GM23338 (cell line): ENCODE data around the gene PTP4A2. TPM values are rescaled to one million over a fixed set of nuclear protein-coding genes. Genes with fewer than 3 reads are reported as not detected.

ENCODE experiments used
- ATAC-seq: fragments of 200-7000 bp; cut with Tn5 transposase; 3 replicates; pipeline ENCODE4 v1.9.1; 2020
- DNase-seq: peaks from one replicate; pipeline ENCODE4 v3.0.0-alpha.2; 2015; ENCODE audit warnings: low spot score
- H2AFZ ChIP-seq: fragments of 200-600 bp; sonication (generic); 2 replicates; pipeline ENCODE4 v1.8.0; 2016; ENCODE audit warnings: antibody characterized with exemption, mild to moderate bottlenecking, moderate library complexity
- H3F3A ChIP-seq: fragments of 200-600 bp; sonication (generic); replicated peaks from 2 replicates; pipeline ENCODE4 v1.8.0; 2017; ENCODE audit warnings: antibody characterized with exemption, mixed run types, low read depth
- H3K27ac ChIP-seq: fragments of 200-600 bp; sonication (generic); 2 replicates; pipeline ENCODE4 v1.6.1; 2016; ENCODE audit warnings: low read depth
- H3K27me3 ChIP-seq: fragments of 200-600 bp; sonication (generic); 2 replicates; pipeline ENCODE4 v1.8.0; 2016; ENCODE audit warnings: mild to moderate bottlenecking, mixed run types, moderate library complexity; ENCODE audit not compliant: insufficient read depth
- H3K36me3 ChIP-seq: fragments of 200-600 bp; sonication (generic); 2 replicates; pipeline ENCODE4 v1.8.0; 2016; ENCODE audit warnings: mild to moderate bottlenecking; ENCODE audit not compliant: insufficient read depth
- H3K4me1 ChIP-seq: fragments of 200-600 bp; sonication (generic); 2 replicates; pipeline ENCODE4 v1.8.0; 2016; ENCODE audit warnings: mild to moderate bottlenecking, moderate library complexity; ENCODE audit not compliant: insufficient read depth
- H3K4me2 ChIP-seq: fragments of 200-600 bp; sonication (generic); 2 replicates; pipeline ENCODE4 v1.7.1; 2017; ENCODE audit warnings: mixed run types
- H3K4me3 ChIP-seq: fragments of 200-600 bp; sonication (generic); 2 replicates; pipeline ENCODE4 v1.6.1; 2016; ENCODE audit warnings: mixed run types
- H3K79me2 ChIP-seq: fragments of 200-600 bp; sonication (generic); replicated peaks from 2 replicates; pipeline ENCODE4 v1.8.0; 2017; ENCODE audit warnings: mild to moderate bottlenecking; ENCODE audit not compliant: insufficient read depth
- H3K9me2 ChIP-seq: fragments of 200-600 bp; sonication (generic); 2 replicates; pipeline ENCODE4 v1.8.0; 2017; ENCODE audit not compliant: insufficient read depth
- H4K20me1 ChIP-seq: fragments of 200-600 bp; sonication (generic); replicated peaks from 2 replicates; pipeline ENCODE4 v1.8.0; 2017; ENCODE audit warnings: mild to moderate bottlenecking; ENCODE audit not compliant: insufficient read depth
- H3K27ac Mint-ChIP-seq: 2 replicates; pipeline ENCODE4 v1.8.0; 2020; ENCODE audit warnings: inconsistent platforms, mild to moderate bottlenecking, moderate library complexity, mixed read lengths
- H3K27me3 Mint-ChIP-seq: 3 replicates; pipeline ENCODE4 v1.8.0; 2022; ENCODE audit warnings: low read depth, mild to moderate bottlenecking, moderate library complexity, mixed read lengths, inconsistent platforms; ENCODE audit not compliant: insufficient read depth, poor library complexity
- H3K36me3 Mint-ChIP-seq: 3 replicates; pipeline ENCODE4 v1.8.0; 2021; ENCODE audit warnings: low read depth, mild to moderate bottlenecking, inconsistent platforms, moderate library complexity, mixed read lengths
- H3K4me1 Mint-ChIP-seq: 3 replicates; pipeline ENCODE4 v1.8.0; 2020; ENCODE audit warnings: mild to moderate bottlenecking, inconsistent platforms, mixed read lengths
- H3K4me3 Mint-ChIP-seq: 3 replicates; pipeline ENCODE4 v1.8.0; 2021; ENCODE audit warnings: moderate library complexity, mild to moderate bottlenecking, inconsistent platforms, mixed read lengths
- H3K9me3 Mint-ChIP-seq: 3 replicates; pipeline ENCODE4 v1.8.0; 2020; ENCODE audit warnings: moderate library complexity, mild to moderate bottlenecking, inconsistent platforms, mixed read lengths
- CTCF ChIP-seq, 2 experiments: fragments of 200-600 bp in 1 of 2; sonication (generic) in 1 of 2; conservative IDR thresholded peaks; 2 replicates each; pipeline versions ENCODE4 v1.5.1 to v1.6.1; 2016 to 2017; ENCODE audit warnings: antibody characterized with exemption in 2 of 2, low read depth in 2 of 2, mild to moderate bottlenecking in 2 of 2, moderate library complexity in 1 of 2
- ETS1 ChIP-seq: IDR thresholded peaks from 2 replicates; pipeline ENCODE4 v1.6.1; 2016; ENCODE audit warnings: antibody characterized with exemption
- EZH2 ChIP-seq: fragments of 200-600 bp; sonication (generic); IDR thresholded peaks from one replicate; pipeline ENCODE4 v1.8.0; 2017; ENCODE audit warnings: antibody characterized with exemption, mild to moderate bottlenecking, low read depth; ENCODE audit not compliant: unreplicated experiment
- EZH2phosphoT487 ChIP-seq: fragments of 200-600 bp; sonication (generic); IDR thresholded peaks from one replicate; pipeline ENCODE4 v1.8.1; 2018; ENCODE audit warnings: antibody characterized with exemption; ENCODE audit not compliant: unreplicated experiment
- JUNB ChIP-seq: IDR thresholded peaks from one replicate; pipeline ENCODE4 v1.6.1; 2016; ENCODE audit warnings: antibody characterized with exemption; ENCODE audit not compliant: unreplicated experiment
- NANOG ChIP-seq: IDR thresholded peaks from 2 replicates; pipeline ENCODE4 v1.6.1; 2016; ENCODE audit warnings: antibody characterized with exemption, borderline replicate concordance
- REST ChIP-seq: IDR thresholded peaks from one replicate; pipeline ENCODE4 v1.6.1; 2018; ENCODE audit warnings: antibody characterized with exemption; ENCODE audit not compliant: unreplicated experiment
- STAT1 ChIP-seq: IDR thresholded peaks from one replicate; pipeline ENCODE4 v1.6.1; 2016; ENCODE audit warnings: antibody characterized with exemption; ENCODE audit not compliant: unreplicated experiment
- ZNF462 ChIP-seq: fragments of 250-450 bp; sonication (Bioruptor Pico); IDR thresholded peaks from 2 replicates; pipeline ENCODE4 v1.5.0; 2020; ENCODE audit warnings: mild to moderate bottlenecking, moderate library complexity
- polyA plus RNA-seq: library from polyadenylated mRNA; unstranded; fragments of >200 nt; fragmentation: Nextera tagmentation; extraction: Ambion mirVana; gene quantifications from 2 replicates; pipeline ENCODE4 v1.2.1, GENCODE V29; 2016
- total RNA-seq: library from RNA; depleted of rRNA; stranded (reverse); fragments of >200 nt; shearing (Covaris generic); gene quantifications from 2 replicates; pipeline ENCODE4 v1.2.3, GENCODE V29; 2014

Gene PTP4A2
- total and polyA plus RNA-seq, 2 experiments from 2014 or later = 153 to 260 TPM

- no peaks in the 10 kb centered on the region for H4K20me1 ChIP-seq
- no peaks in the 10 kb centered on the region for H3K36me3 ChIP-seq
- ATAC-seq = no peak
- no peak overlapping the region for H2AFZ ChIP-seq
- no peaks in the 10 kb centered on the region for H3K36me3 Mint-ChIP-seq
- H3K4me1 ChIP-seq = no peaks in the 10 kb centered on the region; the same call in 1 of the 2 replicates
- H3K27ac Mint-ChIP-seq = no peak overlapping the region
- no peaks in the 10 kb centered on the region for H3K9me3 Mint-ChIP-seq
- H3K79me2 ChIP-seq = no peaks in the 10 kb centered on the region
- 0 out of 4 replicates have a peak, but pooled peaks of 1 of the 2 experiments have one; percentile 3 for TF ChIP-seq CTCF (conservative IDR thresholded peaks at IDR 0.05; ENCODE audit: low read depth in 2 of 2)
- no peak for TF ChIP-seq ETS1
- no peak for TF ChIP-seq EZH2phosphoT487
- TF ChIP-seq EZH2 = no peak
- no peak for TF ChIP-seq JUNB
- no peak for TF ChIP-seq ZNF462 (CRISPR knock-in tag)
- TF ChIP-seq REST = no peak
- no peak for TF ChIP-seq STAT1
- TF ChIP-seq NANOG = no peak
- no peak for DNase-seq
- H3K9me2 ChIP-seq = no peaks in the 10 kb centered on the region
- H3F3A ChIP-seq = no peaks in the 10 kb centered on the region
- H3K4me1 Mint-ChIP-seq = peaks cover 3% of the 10 kb centered on the region; the same call in 1 of the 3 replicates
- no peak overlapping the region for H3K4me3 ChIP-seq
- H3K4me3 Mint-ChIP-seq = no peak overlapping the region
- H3K27ac ChIP-seq = no peak overlapping the region
- H3K27me3 Mint-ChIP-seq = no peaks in the 10 kb centered on the region
- H3K27me3 ChIP-seq = no peaks in the 10 kb centered on the region
- no peak overlapping the region for H3K4me2 ChIP-seq
Measured at GRCh38 chr1:31883357-31883942, 54.7 kb downstream of the PTP4A2 start.
